Hepatocyte (in vitro differentiated cells): ENCODE data around the gene CD58. TPM values are rescaled to one million over a fixed set of nuclear protein-coding genes. Genes with fewer than 3 reads are reported as not detected.

Source experiments
- DNase-seq: peaks from one replicate; pipeline ENCODE4 v3.0.0-alpha.2; 2016; ENCODE audit warnings: low spot score
- H2AFZ ChIP-seq: fragments of 200-600 bp; sonication (generic); 2 replicates; pipeline ENCODE4 v1.6.0; 2016; ENCODE audit warnings: antibody characterized with exemption, mild to moderate bottlenecking
- H3K27ac ChIP-seq: fragments of 200-600 bp; sonication (generic); 2 replicates; pipeline ENCODE4 v1.5.1; 2016; ENCODE audit warnings: mild to moderate bottlenecking
- H3K27me3 ChIP-seq: fragments of 200-600 bp; sonication (generic); 2 replicates; pipeline ENCODE4 v1.6.1; 2016
- H3K36me3 ChIP-seq: fragments of 200-600 bp; sonication (generic); replicated peaks from 2 replicates; pipeline ENCODE4 v1.5.1; 2016; ENCODE audit warnings: low read depth; ENCODE audit not compliant: insufficient read depth
- H3K4me1 ChIP-seq: fragments of 200-600 bp; sonication (generic); 2 replicates; pipeline ENCODE4 v1.5.1; 2016; ENCODE audit warnings: mild to moderate bottlenecking, moderate library complexity; ENCODE audit not compliant: insufficient read depth
- H3K4me2 ChIP-seq: fragments of 200-600 bp; sonication (generic); 2 replicates; pipeline ENCODE4 v1.6.0; 2016
- H3K4me3 ChIP-seq: fragments of 200-600 bp; sonication (generic); 2 replicates; pipeline ENCODE4 v1.5.1; 2016; ENCODE audit warnings: mild to moderate bottlenecking
- H3K79me2 ChIP-seq: fragments of 200-600 bp; sonication (generic); 2 replicates; pipeline ENCODE4 v1.6.0; 2017; ENCODE audit warnings: mild to moderate bottlenecking
- H3K9me2 ChIP-seq: fragments of 200-600 bp; sonication (generic); replicated peaks from 2 replicates; pipeline ENCODE4 v1.6.0; 2017; ENCODE audit warnings: mild to moderate bottlenecking; ENCODE audit not compliant: insufficient read depth
- H3K9me3 ChIP-seq: fragments of 200-600 bp; sonication (generic); 2 replicates; pipeline ENCODE4 v1.5.1; 2016; ENCODE audit warnings: low read depth, mild to moderate bottlenecking
- H4K20me1 ChIP-seq: fragments of 200-600 bp; sonication (generic); 2 replicates; pipeline ENCODE4 v1.6.0; 2016; ENCODE audit warnings: mild to moderate bottlenecking; ENCODE audit not compliant: insufficient read depth, poor library complexity, severe bottlenecking
- CTCF ChIP-seq: fragments of 200-600 bp; sonication (generic); IDR thresholded peaks from 2 replicates; pipeline ENCODE4 v1.5.1; 2016; ENCODE audit warnings: antibody characterized with exemption, mild to moderate bottlenecking; ENCODE audit not compliant: poor library complexity
- EZH2 ChIP-seq: fragments of 200-600 bp; sonication (generic); IDR thresholded peaks from 2 replicates; pipeline ENCODE4 v1.6.1; 2016; ENCODE audit warnings: antibody characterized with exemption, mild to moderate bottlenecking, borderline replicate concordance
- EZH2phosphoT487 ChIP-seq: fragments of 200-600 bp; sonication (generic); IDR thresholded peaks from one replicate; pipeline ENCODE4 v1.6.1; 2018; ENCODE audit warnings: antibody characterized with exemption, mild to moderate bottlenecking, low read depth, moderate library complexity; ENCODE audit not compliant: unreplicated experiment, severe bottlenecking
- WGBS: methylation state at CpG from one replicate; pipeline ENCODE4 v1.1.6; 2016; ENCODE audit warnings: low lambda C conversion rate; ENCODE audit errors: missing lambda C conversion rate; 5-methylcytosine and 5-hydroxymethylcytosine counted together
- polyA plus RNA-seq: library from polyadenylated mRNA; unstranded; fragments of >200 nt; fragmentation: Nextera tagmentation; extraction: Ambion mirVana; gene quantifications from 2 replicates; pipeline ENCODE4 v1.2.1, GENCODE V29; 2016
- total RNA-seq: library from RNA; depleted of rRNA; stranded (reverse); fragments of >200 nt; gene quantifications from 2 replicates; pipeline ENCODE4 v1.2.3, GENCODE V29; 2014

CD58 gene
- total and polyA plus RNA-seq, 2 experiments from 2014 or later = 14.4 to 26.9 TPM

GRCh38 chr1:116561563-116561962 lies 9.3 kb downstream of the CD58 start:
- H3K27ac ChIP-seq = no peak overlapping the region
- H2AFZ ChIP-seq = no peak overlapping the region
- no peaks in the 10 kb centered on the region for H3K27me3 ChIP-seq
- no peak for DNase-seq
- no peaks in the 10 kb centered on the region for H3K9me2 ChIP-seq
- H3K4me3 ChIP-seq = no peak overlapping the region
- TF ChIP-seq EZH2phosphoT487 (no peak), CTCF (no peak), EZH2 (no peak)
- H3K36me3 ChIP-seq = no peaks in the 10 kb centered on the region
- peaks cover 27% of the 10 kb centered on the region for H3K79me2 ChIP-seq
- H3K4me2 ChIP-seq = no peak overlapping the region
- no peaks in the 10 kb centered on the region for H3K9me3 ChIP-seq
- H4K20me1 ChIP-seq = no peaks in the 10 kb centered on the region
- no peaks in the 10 kb centered on the region for H3K4me1 ChIP-seq

DNA sequence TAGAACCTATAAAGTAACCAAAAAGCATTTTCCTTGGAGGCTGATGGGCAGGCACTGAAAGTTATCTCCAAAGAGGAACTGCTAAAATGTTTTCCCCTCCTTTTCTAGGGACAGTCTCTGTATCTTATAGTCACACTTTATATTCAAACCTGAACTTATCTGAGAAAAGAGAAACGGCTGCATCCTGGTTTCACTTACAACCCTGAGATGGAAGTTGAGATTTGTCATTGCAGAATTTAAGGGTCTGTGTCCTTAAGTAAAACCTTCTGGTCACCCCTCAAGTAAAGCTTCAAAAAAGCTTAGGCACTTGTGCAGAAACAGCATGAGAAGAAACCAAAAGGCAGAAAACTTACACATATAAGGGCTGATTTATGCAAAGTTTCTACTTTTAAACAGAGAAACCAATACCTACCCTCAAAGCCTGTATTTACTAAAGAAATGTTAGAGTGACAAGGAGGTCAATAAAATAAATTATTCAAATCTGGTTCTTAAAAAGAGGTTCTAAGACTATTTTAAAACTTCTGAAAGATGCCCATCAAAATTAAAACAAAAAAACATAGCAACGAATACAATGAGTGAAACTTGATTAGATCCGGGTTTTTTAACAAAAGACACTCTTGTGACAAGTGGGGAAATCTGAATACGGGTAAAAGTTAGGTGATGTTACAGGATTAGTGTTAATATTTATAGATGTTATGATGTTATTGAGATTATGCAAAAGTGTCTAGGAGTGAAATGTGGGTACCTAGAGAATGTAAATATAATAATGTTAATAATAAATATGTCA lies 9.9 kb downstream of the CD58 start:
- Histone ChIP-seq H3K79me2 (peaks cover 22% of the 10 kb centered on the region), H3K27ac (no peak overlapping the region)
- 89% methylated on average over 4 of the region's 4 CpGs for WGBS

GRCh38 chr1:116559304-116559761 lies 11.5 kb downstream of the CD58 start:
- H3K4me1 ChIP-seq = no peaks in the 10 kb centered on the region
- H3K27ac ChIP-seq = no peak overlapping the region
- no peak overlapping the region for H3K4me2 ChIP-seq
- no peaks in the 10 kb centered on the region for H3K9me2 ChIP-seq
- H2AFZ ChIP-seq = no peak overlapping the region
- WGBS = 91% methylated on average over 8 of the region's 8 CpGs
- H3K27me3 ChIP-seq = no peaks in the 10 kb centered on the region
- no peak for DNase-seq
- TF ChIP-seq EZH2 = no peak
- no peak for TF ChIP-seq EZH2phosphoT487
- no peak for TF ChIP-seq CTCF
- H3K9me3 ChIP-seq = no peaks in the 10 kb centered on the region
- H4K20me1 ChIP-seq = no peaks in the 10 kb centered on the region
- H3K4me3 ChIP-seq = no peak overlapping the region
- no peaks in the 10 kb centered on the region for H3K36me3 ChIP-seq
- H3K79me2 ChIP-seq = peaks cover 17% of the 10 kb centered on the region

More for the DNA sequence above, 9.9 kb downstream of the CD58 start:
- Histone ChIP-seq H3K27me3 (no peaks in the 10 kb centered on the region), H3K4me2 (no peak overlapping the region), H3K4me1 (no peaks in the 10 kb centered on the region), H3K36me3 (no peaks in the 10 kb centered on the region), H2AFZ (no peak overlapping the region), H4K20me1 (no peaks in the 10 kb centered on the region), H3K9me3 (no peaks in the 10 kb centered on the region), H3K4me3 (no peak overlapping the region), H3K9me2 (no peaks in the 10 kb centered on the region)
- no peak for DNase-seq
- TF ChIP-seq CTCF (no peak), EZH2phosphoT487 (no peak), EZH2 (no peak)
